Right atrium auricular region (tissue), 2 donors: ENCODE data around the gene STIM1. TPM values are rescaled to one million over a fixed set of nuclear protein-coding genes. Genes with fewer than 3 reads are reported as not detected.

Experiments used
- DNase-seq: peaks from one replicate; pipeline ENCODE4 v3.0.0-alpha.2; 2019; ENCODE audit warnings: low spot score
- H3K27ac ChIP-seq, 2 donors: fragments of 200-600 bp; sonication (generic); 1 replicate in 1 of 2; 2 replicates in 1 of 2; pipeline ENCODE4 v1.5.1; 2016 to 2019
- H3K27me3 ChIP-seq, 2 donors: fragments of 200-600 bp; sonication (generic); one replicate each; pipeline versions ENCODE4 v1.5.1 to v1.6.0; 2017 to 2019
- H3K36me3 ChIP-seq: fragments of 200-600 bp; sonication (generic); one replicate; pipeline ENCODE4 v1.5.1; 2016
- H3K4me1 ChIP-seq, 2 donors: fragments of 200-600 bp; sonication (generic); one replicate each; pipeline versions ENCODE4 v1.5.1 to v1.6.0; 2017 to 2019
- H3K4me3 ChIP-seq, 2 donors: fragments of 200-600 bp; sonication (generic); 1 replicate in 1 of 2; 2 replicates in 1 of 2; pipeline ENCODE4 v1.5.1; 2017 to 2019; ENCODE audit warnings: mild to moderate bottlenecking in 1 of 2, moderate library complexity in 1 of 2
- H3K9me3 ChIP-seq, 2 donors: fragments of 200-600 bp; sonication (generic); one replicate each; pipeline ENCODE4 v1.5.1; 2019
- CTCF ChIP-seq, 2 donors: fragments of 200-600 bp; sonication (generic); IDR thresholded peaks; one replicate each; pipeline ENCODE4 v1.5.1; 2019; ENCODE audit warnings: antibody characterized with exemption in 2 of 2
- total RNA-seq, 2 donors: library from RNA; depleted of rRNA; stranded (reverse); fragments of >200 nt; gene quantifications; one replicate each; pipeline ENCODE4 v1.1.0, GENCODE V29; 2016

STIM1 gene
- 10 to 100 TPM; 15.4 to 16.6 TPM for total RNA-seq

DNA sequence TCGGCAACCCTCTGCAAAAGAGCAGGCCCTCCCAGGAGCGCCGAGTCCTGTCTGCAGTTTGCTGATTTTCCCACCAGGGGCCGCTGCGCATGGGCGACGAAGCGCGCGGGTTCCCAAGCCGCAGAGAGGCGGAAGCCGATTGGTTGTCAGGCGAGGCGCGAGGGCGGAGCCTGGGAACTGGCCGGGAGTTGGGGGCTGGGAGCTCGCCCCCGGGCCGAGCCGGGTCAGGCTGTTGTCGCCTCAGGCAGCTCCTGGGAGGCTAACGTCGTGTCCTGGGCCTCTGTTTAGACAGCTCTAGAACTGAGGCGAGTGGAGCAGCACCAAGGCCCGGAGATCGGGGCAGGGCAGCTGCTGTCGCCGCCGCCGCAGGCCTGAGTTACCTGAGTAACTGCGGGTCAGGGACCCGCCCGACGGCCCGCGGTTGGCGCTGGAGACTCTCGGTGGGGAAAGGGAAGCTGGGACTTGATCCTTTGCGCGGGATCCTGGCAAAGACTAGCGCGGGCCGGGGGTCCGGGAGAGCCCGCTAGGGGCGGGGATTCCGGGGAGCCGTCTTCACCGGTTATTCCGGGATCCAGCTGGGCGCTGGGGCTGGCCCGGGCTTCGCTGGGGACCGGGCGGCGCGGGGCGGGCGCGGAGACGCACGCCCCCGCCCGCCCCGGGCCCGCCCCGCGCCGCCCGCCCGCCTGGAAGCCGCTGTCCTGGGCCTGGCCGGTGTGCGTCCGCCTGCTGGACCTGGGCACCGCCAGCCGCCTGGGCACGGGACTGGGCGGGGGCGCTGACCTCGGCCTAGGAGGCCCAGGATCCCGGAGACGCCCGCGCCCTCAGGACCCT is at the start of gene STIM1:
STIM1 (plus strand) TSS at position 688 of the 831 bp plus-strand sequence. CDS start 607 bp downstream, outside the sequence.
- peak; percentile 98 to 99 for TF ChIP-seq CTCF (IDR thresholded peaks at IDR 0.05)
- Histone ChIP-seq H3K4me1 (peaks cover 0 to 49% of the 10 kb centered on the region in 2 donors), H3K36me3 (no peaks in the 10 kb centered on the region), H3K27ac (peak within 1 kb of the TSS; percentile 97), H3K27me3 (no peaks in the 10 kb centered on the region), H3K9me3 (no peaks in the 10 kb centered on the region), H3K4me3 (peak within 1 kb of the TSS; percentile 86 to 92)
- peak; percentile 96 for DNase-seq

GRCh38 chr11:3807909-3808860 is 47.3 kb upstream of the STIM1 start, which contains the start of gene PGAP2:
Gene PGAP2 (plus strand): TSS chr11:3808560. CDS start chr11:3811260, 2,700 bp downstream.
- peak; percentile 70 for DNase-seq
- no peaks in the 10 kb centered on the region for H3K36me3 ChIP-seq

GRCh38 chr11:3808861-3809623 is 46.4 kb upstream of the STIM1 start:
- H3K27ac ChIP-seq, result peak overlapping the region; percentile 56 to 66
- peak in 1 of 2 donors; percentile 25 for TF ChIP-seq CTCF (IDR thresholded peaks at IDR 0.05)

More at GRCh38 chr11:3807909-3808860, 47.3 kb upstream of the STIM1 start, which contains the start of gene PGAP2:
- H3K9me3 ChIP-seq, result no peaks in the 10 kb centered on the region
- H3K4me1 ChIP-seq, result peaks cover 0 to 22% of the 10 kb centered on the region in 2 donors
- H3K4me3 ChIP-seq, result peak within 1 kb of the TSS; percentile 74
- H3K27ac ChIP-seq, result peak within 1 kb of the TSS; percentile 56 to 66
- peak; percentile 55 to 76 for TF ChIP-seq CTCF (IDR thresholded peaks at IDR 0.05)
- no peaks in the 10 kb centered on the region for H3K27me3 ChIP-seq

DNA sequence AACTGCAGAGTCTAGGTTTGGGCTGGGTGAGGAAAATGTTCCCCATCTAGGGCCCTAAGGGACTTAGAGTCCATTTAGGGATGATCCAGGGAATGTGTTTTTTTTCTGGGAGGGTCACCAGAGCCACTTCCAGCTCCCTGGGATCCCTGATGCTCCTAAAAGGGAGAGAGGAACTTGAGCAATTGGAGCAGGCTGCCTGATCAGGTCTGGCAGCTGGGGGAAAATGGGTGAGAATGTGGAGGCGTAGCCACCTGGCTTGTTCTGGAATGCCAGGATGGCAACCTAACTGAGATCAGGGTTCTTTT is 45.9 kb upstream of the STIM1 start:
- no peaks in the 10 kb centered on the region for H3K27me3 ChIP-seq
- DNase-seq, result no peak
- no peak overlapping the region for H3K4me3 ChIP-seq
- no peak overlapping the region for H3K27ac ChIP-seq
- no peak for TF ChIP-seq CTCF (IDR thresholded peaks at IDR 0.05)
- H3K9me3 ChIP-seq, result no peaks in the 10 kb centered on the region
- peaks cover 0 to 22% of the 10 kb centered on the region in 2 donors for H3K4me1 ChIP-seq
- no peaks in the 10 kb centered on the region for H3K36me3 ChIP-seq

More at GRCh38 chr11:3808861-3809623, 46.4 kb upstream of the STIM1 start:
- Histone ChIP-seq H3K9me3 (no peaks in the 10 kb centered on the region), H3K4me1 (peaks cover 0 to 22% of the 10 kb centered on the region in 2 donors), H3K4me3 (peak overlapping the region; percentile 74), H3K36me3 (no peaks in the 10 kb centered on the region), H3K27me3 (no peaks in the 10 kb centered on the region)
- no peak for DNase-seq

- H3K27ac ChIP-seq, result peak overlapping the region; percentile 15 to 67
- H3K4me3 ChIP-seq, result no peak overlapping the region
- H3K36me3 ChIP-seq, result no peaks in the 10 kb centered on the region
- no peak for DNase-seq
- no peaks in the 10 kb centered on the region for H3K9me3 ChIP-seq
- TF ChIP-seq CTCF (IDR thresholded peaks at IDR 0.05), result no peak
- peaks cover 0 to 22% of the 10 kb centered on the region in 2 donors for H3K4me1 ChIP-seq
- no peaks in the 10 kb centered on the region for H3K27me3 ChIP-seq
These were observed 45.0 kb upstream of the STIM1 start for GRCh38 chr11:3810446-3810845.
